ENCODE results near the gene TENM4.
A peak's percentile ranks its signal among the peaks of the same experiment; 100 is the strongest.

Gene TENM4

GRCh38 chr11:78800096-78800690 is 640.6 kb downstream of the TENM4 start:
- no peaks in the 10 kb centered on the region for H3K9me3 ChIP-seq (ENCODE audit: control insufficient read depth in 2 of 2, low read length in 2 of 2)
- H3K27me3 ChIP-seq (ENCODE audit: control insufficient read depth in 2 of 2, insufficient read depth in 2 of 2, low read length in 2 of 2): no peaks in the 10 kb centered on the region
- no peak overlapping the region for H3K27ac ChIP-seq (ENCODE audit: low read depth in 2 of 2, low read length in 2 of 2)
- no peak overlapping the region for H3K9ac ChIP-seq (ENCODE audit: low read depth in 1 of 2, low read length in 2 of 2)
- H3K4me3 ChIP-seq (ENCODE audit: low read length in 2 of 2): no peak overlapping the region
- H3K4me1 ChIP-seq (ENCODE audit: control insufficient read depth in 2 of 2, insufficient read depth in 2 of 2, low read length in 2 of 2): peaks cover 10 to 27% of the 10 kb centered on the region in 2 donors
- H3K36me3 ChIP-seq (ENCODE audit: control insufficient read depth in 2 of 2, insufficient read depth in 2 of 2, low read length in 2 of 2): no peaks in the 10 kb centered on the region

GRCh38 chr11:78798663-78799062 is 642.2 kb downstream of the TENM4 start:
- Histone ChIP-seq H3K36me3 (ENCODE audit: control insufficient read depth in 2 of 2, insufficient read depth in 2 of 2, low read length in 2 of 2) (no peaks in the 10 kb centered on the region), H3K27ac (ENCODE audit: low read depth in 2 of 2, low read length in 2 of 2) (peak overlapping the region in 1 of 2 donors; percentile 38), H3K27me3 (ENCODE audit: control insufficient read depth in 2 of 2, insufficient read depth in 2 of 2, low read length in 2 of 2) (no peaks in the 10 kb centered on the region), H3K9ac (ENCODE audit: low read depth in 1 of 2, low read length in 2 of 2) (no peak overlapping the region), H3K4me1 (ENCODE audit: control insufficient read depth in 2 of 2, insufficient read depth in 2 of 2, low read length in 2 of 2) (peaks cover 10 to 27% of the 10 kb centered on the region in 2 donors), H3K4me3 (ENCODE audit: low read length in 2 of 2) (no peak overlapping the region), H3K9me3 (ENCODE audit: control insufficient read depth in 2 of 2, low read length in 2 of 2) (no peaks in the 10 kb centered on the region)

DNA sequence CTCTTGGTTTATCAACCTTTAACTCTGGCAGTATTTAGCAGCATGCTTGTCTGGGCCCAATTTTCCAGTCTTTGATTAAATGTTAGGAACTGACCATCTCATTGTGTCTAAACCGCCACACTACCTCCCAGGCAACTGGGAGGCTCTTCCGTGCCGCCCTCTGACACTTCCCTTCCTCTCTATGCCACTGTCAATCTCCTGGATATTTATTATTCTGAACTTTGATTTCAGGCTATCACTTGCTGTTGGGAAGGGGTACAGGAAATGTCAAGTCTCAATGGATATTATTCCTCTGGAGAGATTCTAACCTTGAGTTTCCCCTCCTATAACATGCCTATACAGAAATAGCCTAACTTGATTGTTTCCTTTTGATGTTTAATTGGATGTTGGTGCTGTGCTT is 643.3 kb downstream of the TENM4 start:
- H3K36me3 ChIP-seq (ENCODE audit: control insufficient read depth in 2 of 2, insufficient read depth in 2 of 2, low read length in 2 of 2): no peaks in the 10 kb centered on the region
- no peak overlapping the region for H3K9ac ChIP-seq (ENCODE audit: low read depth in 1 of 2, low read length in 2 of 2)
- H3K27me3 ChIP-seq (ENCODE audit: control insufficient read depth in 2 of 2, insufficient read depth in 2 of 2, low read length in 2 of 2): no peaks in the 10 kb centered on the region
- no peaks in the 10 kb centered on the region for H3K9me3 ChIP-seq (ENCODE audit: control insufficient read depth in 2 of 2, low read length in 2 of 2)
- H3K4me1 ChIP-seq (ENCODE audit: control insufficient read depth in 2 of 2, insufficient read depth in 2 of 2, low read length in 2 of 2): peaks cover 10 to 26% of the 10 kb centered on the region in 2 donors
- no peak overlapping the region for H3K4me3 ChIP-seq (ENCODE audit: low read length in 2 of 2)
- no peak overlapping the region for H3K27ac ChIP-seq (ENCODE audit: low read depth in 2 of 2, low read length in 2 of 2)

- Histone ChIP-seq H3K27ac (ENCODE audit: low read depth in 2 of 2, low read length in 2 of 2) (no peak overlapping the region), H3K4me3 (ENCODE audit: low read length in 2 of 2) (no peak overlapping the region), H3K4me1 (ENCODE audit: control insufficient read depth in 2 of 2, insufficient read depth in 2 of 2, low read length in 2 of 2) (peaks cover 4 to 20% of the 10 kb centered on the region in 2 donors)
Observed at GRCh38 chr11:78796956-78797355, 643.9 kb downstream of the TENM4 start.

GRCh38 chr11:78795621-78796261 is 645.1 kb downstream of the TENM4 start:
- H3K4me1 ChIP-seq (ENCODE audit: control insufficient read depth in 2 of 2, insufficient read depth in 2 of 2, low read length in 2 of 2): peaks cover 0 to 9% of the 10 kb centered on the region in 2 donors
- H3K27me3 ChIP-seq (ENCODE audit: control insufficient read depth in 2 of 2, insufficient read depth in 2 of 2, low read length in 2 of 2): no peaks in the 10 kb centered on the region
- no peak overlapping the region for H3K4me3 ChIP-seq (ENCODE audit: low read length in 2 of 2)
- H3K27ac ChIP-seq (ENCODE audit: low read depth in 2 of 2, low read length in 2 of 2): no peak overlapping the region
- no peaks in the 10 kb centered on the region for H3K9me3 ChIP-seq (ENCODE audit: control insufficient read depth in 2 of 2, low read length in 2 of 2)
- no peak overlapping the region for H3K9ac ChIP-seq (ENCODE audit: low read depth in 1 of 2, low read length in 2 of 2)
- H3K36me3 ChIP-seq (ENCODE audit: control insufficient read depth in 2 of 2, insufficient read depth in 2 of 2, low read length in 2 of 2): no peaks in the 10 kb centered on the region

More at GRCh38 chr11:78796956-78797355, 643.9 kb downstream of the TENM4 start:
- Histone ChIP-seq H3K27me3 (ENCODE audit: control insufficient read depth in 2 of 2, insufficient read depth in 2 of 2, low read length in 2 of 2) (no peaks in the 10 kb centered on the region), H3K36me3 (ENCODE audit: control insufficient read depth in 2 of 2, insufficient read depth in 2 of 2, low read length in 2 of 2) (no peaks in the 10 kb centered on the region), H3K9ac (ENCODE audit: low read depth in 1 of 2, low read length in 2 of 2) (no peak overlapping the region), H3K9me3 (ENCODE audit: control insufficient read depth in 2 of 2, low read length in 2 of 2) (no peaks in the 10 kb centered on the region)

DNA sequence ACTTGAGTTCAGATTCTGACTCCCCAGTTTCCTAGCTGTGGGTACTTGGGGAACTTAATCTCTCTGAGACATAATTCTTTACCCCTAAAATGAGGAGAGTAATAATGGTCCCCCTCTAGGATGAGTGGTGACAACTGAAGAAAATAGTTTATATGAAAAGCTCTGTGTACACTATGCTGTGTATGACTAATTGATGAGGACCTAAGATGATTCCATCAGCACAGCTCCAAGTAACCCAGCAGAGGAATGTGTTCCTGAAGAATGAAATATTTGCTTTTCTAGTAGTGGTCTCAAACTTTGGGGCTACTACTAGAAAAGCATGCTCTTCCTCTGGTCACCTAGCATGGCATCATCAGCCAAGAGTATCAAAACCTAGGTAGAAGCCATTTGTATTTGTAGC is 648.9 kb downstream of the TENM4 start:
- Histone ChIP-seq H3K27me3 (ENCODE audit: control insufficient read depth in 2 of 2, insufficient read depth in 2 of 2, low read length in 2 of 2) (no peaks in the 10 kb centered on the region), H3K4me3 (ENCODE audit: low read length in 2 of 2) (no peak overlapping the region), H3K36me3 (ENCODE audit: control insufficient read depth in 2 of 2, insufficient read depth in 2 of 2, low read length in 2 of 2) (no peaks in the 10 kb centered on the region), H3K27ac (ENCODE audit: low read depth in 2 of 2, low read length in 2 of 2) (no peak overlapping the region), H3K9me3 (ENCODE audit: control insufficient read depth in 2 of 2, low read length in 2 of 2) (no peaks in the 10 kb centered on the region), H3K4me1 (ENCODE audit: control insufficient read depth in 2 of 2, insufficient read depth in 2 of 2, low read length in 2 of 2) (peaks cover 3 to 5% of the 10 kb centered on the region in 2 donors), H3K9ac (ENCODE audit: low read depth in 1 of 2, low read length in 2 of 2) (no peak overlapping the region)

DNA sequence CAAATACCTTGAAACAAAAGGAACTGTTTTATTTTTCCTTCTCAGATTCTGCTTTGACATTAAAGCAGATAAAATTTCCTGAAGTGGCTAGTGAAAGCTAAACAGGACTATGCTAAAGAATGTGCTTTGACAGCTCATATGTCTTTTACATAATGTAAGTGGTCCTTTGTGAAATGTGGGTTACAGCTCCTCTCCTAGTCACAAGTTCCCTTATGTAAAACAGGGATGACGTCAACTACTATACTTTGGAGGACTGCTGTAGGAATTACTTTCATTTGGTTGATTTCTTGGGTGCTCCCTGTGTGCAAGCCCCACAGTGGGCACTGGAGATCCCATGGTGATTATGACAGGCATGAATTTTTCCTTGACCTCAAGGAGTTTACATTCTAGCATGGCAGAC is 649.6 kb downstream of the TENM4 start:
- Histone ChIP-seq H3K9ac (ENCODE audit: low read depth in 1 of 2, low read length in 2 of 2) (no peak overlapping the region), H3K9me3 (ENCODE audit: control insufficient read depth in 2 of 2, low read length in 2 of 2) (no peaks in the 10 kb centered on the region), H3K27me3 (ENCODE audit: control insufficient read depth in 2 of 2, insufficient read depth in 2 of 2, low read length in 2 of 2) (no peaks in the 10 kb centered on the region), H3K4me1 (ENCODE audit: control insufficient read depth in 2 of 2, insufficient read depth in 2 of 2, low read length in 2 of 2) (peaks cover 3 to 5% of the 10 kb centered on the region in 2 donors), H3K4me3 (ENCODE audit: low read length in 2 of 2) (no peak overlapping the region), H3K27ac (ENCODE audit: low read depth in 2 of 2, low read length in 2 of 2) (no peak overlapping the region), H3K36me3 (ENCODE audit: control insufficient read depth in 2 of 2, insufficient read depth in 2 of 2, low read length in 2 of 2) (no peaks in the 10 kb centered on the region)

GRCh38 chr11:78790784-78791183 is 650.0 kb downstream of the TENM4 start:
- Histone ChIP-seq H3K27me3 (ENCODE audit: control insufficient read depth in 2 of 2, insufficient read depth in 2 of 2, low read length in 2 of 2) (no peaks in the 10 kb centered on the region), H3K9ac (ENCODE audit: low read depth in 1 of 2, low read length in 2 of 2) (no peak overlapping the region), H3K9me3 (ENCODE audit: control insufficient read depth in 2 of 2, low read length in 2 of 2) (no peaks in the 10 kb centered on the region), H3K27ac (ENCODE audit: low read depth in 2 of 2, low read length in 2 of 2) (no peak overlapping the region), H3K36me3 (ENCODE audit: control insufficient read depth in 2 of 2, insufficient read depth in 2 of 2, low read length in 2 of 2) (no peaks in the 10 kb centered on the region), H3K4me1 (ENCODE audit: control insufficient read depth in 2 of 2, insufficient read depth in 2 of 2, low read length in 2 of 2) (peaks cover 3 to 8% of the 10 kb centered on the region in 2 donors), H3K4me3 (ENCODE audit: low read length in 2 of 2) (no peak overlapping the region)

GRCh38 chr11:78789375-78789774 is 651.5 kb downstream of the TENM4 start:
- H3K9ac ChIP-seq (ENCODE audit: low read depth in 1 of 2, low read length in 2 of 2): no peak overlapping the region
- no peaks in the 10 kb centered on the region for H3K27me3 ChIP-seq (ENCODE audit: control insufficient read depth in 2 of 2, insufficient read depth in 2 of 2, low read length in 2 of 2)
- no peaks in the 10 kb centered on the region for H3K36me3 ChIP-seq (ENCODE audit: control insufficient read depth in 2 of 2, insufficient read depth in 2 of 2, low read length in 2 of 2)
- H3K4me3 ChIP-seq (ENCODE audit: low read length in 2 of 2): no peak overlapping the region
- no peaks in the 10 kb centered on the region for H3K9me3 ChIP-seq (ENCODE audit: control insufficient read depth in 2 of 2, low read length in 2 of 2)
- H3K27ac ChIP-seq (ENCODE audit: low read depth in 2 of 2, low read length in 2 of 2): no peak overlapping the region
- peaks cover 3 to 8% of the 10 kb centered on the region in 2 donors for H3K4me1 ChIP-seq (ENCODE audit: control insufficient read depth in 2 of 2, insufficient read depth in 2 of 2, low read length in 2 of 2)

DNA sequence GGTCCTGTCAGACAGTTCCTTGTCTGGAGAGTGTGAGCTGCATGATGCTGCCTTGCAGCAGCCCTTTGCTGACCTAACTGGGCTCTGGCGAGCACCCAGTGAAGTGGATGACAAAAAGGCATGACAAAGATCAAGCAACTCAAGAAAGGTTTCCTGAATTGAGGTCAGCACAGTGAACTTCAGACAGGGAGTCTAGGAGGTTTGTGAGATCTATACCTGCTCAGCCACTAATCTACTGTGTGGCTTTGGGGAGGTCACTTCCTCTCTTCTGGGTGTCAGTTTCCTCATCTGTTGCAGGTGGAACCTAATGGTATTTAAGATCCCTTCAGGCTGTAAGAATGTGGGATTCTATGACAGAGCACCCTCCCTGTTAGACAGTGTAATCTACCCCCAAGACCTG is 652.3 kb downstream of the TENM4 start:
- peaks cover 6 to 8% of the 10 kb centered on the region in 2 donors for H3K4me1 ChIP-seq (ENCODE audit: control insufficient read depth in 2 of 2, insufficient read depth in 2 of 2, low read length in 2 of 2)
- no peaks in the 10 kb centered on the region for H3K27me3 ChIP-seq (ENCODE audit: control insufficient read depth in 2 of 2, insufficient read depth in 2 of 2, low read length in 2 of 2)
- H3K27ac ChIP-seq (ENCODE audit: low read depth in 2 of 2, low read length in 2 of 2): no peak overlapping the region
- H3K9me3 ChIP-seq (ENCODE audit: control insufficient read depth in 2 of 2, low read length in 2 of 2): no peaks in the 10 kb centered on the region
- no peak overlapping the region for H3K4me3 ChIP-seq (ENCODE audit: low read length in 2 of 2)
- no peak overlapping the region for H3K9ac ChIP-seq (ENCODE audit: low read depth in 1 of 2, low read length in 2 of 2)
- no peaks in the 10 kb centered on the region for H3K36me3 ChIP-seq (ENCODE audit: control insufficient read depth in 2 of 2, insufficient read depth in 2 of 2, low read length in 2 of 2)

Data from mucosa of rectum (tissue), 2 donors.